ENCODE measurements around the gene AGPAT4.

The AGPAT4 gene

GRCh38 chr6:161162722-161163121 lies 111.1 kb downstream of the AGPAT4 start:
- DNase-seq, result no peak

- no peak for DNase-seq
These were observed 111.8 kb downstream of the AGPAT4 start for GRCh38 chr6:161161889-161162624.

- no peak for DNase-seq
These were observed 112.7 kb downstream of the AGPAT4 start for GRCh38 chr6:161161121-161161520.

GRCh38 chr6:161154796-161155335 lies 119.0 kb downstream of the AGPAT4 start:
- DNase-seq, result no peak

GRCh38 chr6:161153725-161154124 lies 120.1 kb downstream of the AGPAT4 start:
- DNase-seq, result no peak

GRCh38 chr6:161152907-161153662 lies 120.8 kb downstream of the AGPAT4 start:
- DNase-seq, result no peak

GRCh38 chr6:161152527-161152862 lies 121.4 kb downstream of the AGPAT4 start:
- no peak for DNase-seq

GRCh38 chr6:161151660-161152526 lies 122.0 kb downstream of the AGPAT4 start:
- no peak for DNase-seq

- no peak for DNase-seq
These were observed 122.7 kb downstream of the AGPAT4 start for GRCh38 chr6:161151059-161151645.

- DNase-seq, result no peak
These were observed 123.3 kb downstream of the AGPAT4 start for GRCh38 chr6:161150566-161150965.

- DNase-seq, result no peak
These were observed 123.7 kb downstream of the AGPAT4 start for GRCh38 chr6:161150136-161150535.

GRCh38 chr6:161143663-161144430 lies 130.0 kb downstream of the AGPAT4 start:
- DNase-seq, result no peak

GRCh38 chr6:161142957-161143296 lies 130.9 kb downstream of the AGPAT4 start:
- no peak for DNase-seq

- no peak for DNase-seq
These were observed 132.7 kb downstream of the AGPAT4 start for GRCh38 chr6:161141173-161141572.

GRCh38 chr6:161140554-161140875 lies 133.3 kb downstream of the AGPAT4 start:
- no peak for DNase-seq

GRCh38 chr6:161139766-161140553 lies 133.9 kb downstream of the AGPAT4 start:
- no peak for DNase-seq

GRCh38 chr6:161139304-161139765 lies 134.5 kb downstream of the AGPAT4 start:
- no peak for DNase-seq

- DNase-seq, result no peak
These were observed 135.1 kb downstream of the AGPAT4 start for GRCh38 chr6:161138543-161139303.

GRCh38 chr6:161137839-161138542 lies 135.9 kb downstream of the AGPAT4 start:
- no peak for DNase-seq

- DNase-seq, result no peak
These were observed 136.5 kb downstream of the AGPAT4 start for GRCh38 chr6:161137320-161137719.

All from NCI-H1694 treated with DMSO at 0.1 percent for 48 hours (cell line).